T-cell (primary cell): ENCODE results near the gene LTBP2. TPM values are rescaled to one million over a fixed set of nuclear protein-coding genes. Genes with fewer than 3 reads are reported as not detected.
A peak's percentile ranks its signal among the peaks of the same experiment; 100 is the strongest.

Experiments
- ATAC-seq, 4 experiments: fragments of 200-7000 bp in 3 of 4; fragments of 150-1000 bp in 1 of 4; cut with Tn5 transposase; replicated peaks in 1 of 4; 1 replicate in 3 of 4; 2 replicates in 1 of 4; pipeline ENCODE4 v1.10.0; 2021; ENCODE audit warnings: moderate library complexity in 3 of 4, mild to moderate bottlenecking in 2 of 4, moderate number of reproducible peaks in 1 of 4
- CTCF ChIA-PET, 2 donors: fragments of 300-600 bp; sonication (Branson Sonifier 250); formaldehyde crosslinking; loops; one replicate each; lab custom pipeline; 2022; ENCODE audit warnings: antibody characterized with exemption in 2 of 2; lab: Charles Lee
- POLR2A ChIA-PET, 2 donors: fragments of 300-600 bp; sonication (Branson Sonifier 250); formaldehyde crosslinking; loops; one replicate each; lab custom pipeline; 2022; ENCODE audit warnings: antibody characterized with exemption in 2 of 2; lab: Charles Lee
- DNase-seq, 35 experiments: peaks; one replicate each; pipeline versions ENCODE4 v3.0.0 to v3.0.0-alpha.2; 2013 to 2023
- H3K27ac ChIP-seq: one replicate; pipeline ENCODE4 v1.5.1; 2013; ENCODE audit warnings: low read length
- H3K27me3 ChIP-seq, 2 experiments: replicated peaks in 1 of 2; 1 replicate in 1 of 2; 2 replicates in 1 of 2; pipeline versions ENCODE4 v1.6.1 to v1.7.0; 2013; ENCODE audit warnings: low read length in 1 of 2, mixed read lengths in 1 of 2; ENCODE audit not compliant: control insufficient read depth in 2 of 2, insufficient read depth in 2 of 2; ENCODE audit errors: extremely low read depth in 1 of 2
- H3K36me3 ChIP-seq, 2 donors: 1 replicate in 1 of 2; 2 replicates in 1 of 2; pipeline versions ENCODE4 v1.6.1 to v1.7.0; 2013; ENCODE audit warnings: low read length in 1 of 2; ENCODE audit not compliant: control insufficient read depth in 2 of 2, insufficient read depth in 1 of 2; ENCODE audit errors: extremely low read depth in 1 of 2
- H3K4me1 ChIP-seq, 2 experiments: 1 replicate in 1 of 2; 2 replicates in 1 of 2; pipeline versions ENCODE4 v1.6.1 to v1.7.0; 2013; ENCODE audit warnings: low read length in 2 of 2, mixed read lengths in 1 of 2; ENCODE audit not compliant: insufficient read depth in 2 of 2, control insufficient read depth in 1 of 2; ENCODE audit errors: extremely low read depth in 1 of 2
- H3K4me3 ChIP-seq, 2 donors: 1 replicate in 1 of 2; 2 replicates in 1 of 2; pipeline versions ENCODE4 v1.5.1 to v1.7.0; 2013; ENCODE audit warnings: mild to moderate bottlenecking in 2 of 2, low read length in 1 of 2, moderate library complexity in 1 of 2; ENCODE audit not compliant: control insufficient read depth in 1 of 2; ENCODE audit errors: extremely low read depth in 1 of 2
- H3K9me3 ChIP-seq: 2 replicates; pipeline ENCODE4 v1.7.0; 2013
- H3K27ac Mint-ChIP-seq, 2 donors: one replicate each; pipeline ENCODE4 v1.8.0; 2020 to 2021; ENCODE audit warnings: mild to moderate bottlenecking in 2 of 2, mixed read lengths in 2 of 2
- H3K27me3 Mint-ChIP-seq, 2 donors: one replicate each; pipeline ENCODE4 v1.8.0; 2021 to 2022; ENCODE audit warnings: mixed read lengths in 2 of 2
- H3K36me3 Mint-ChIP-seq: one replicate; pipeline ENCODE4 v1.8.0; 2021; ENCODE audit warnings: mixed read lengths
- H3K4me1 Mint-ChIP-seq, 3 donors: one replicate each; pipeline ENCODE4 v1.8.0; 2020 to 2022; ENCODE audit warnings: mixed read lengths in 3 of 3, mild to moderate bottlenecking in 1 of 3
- H3K4me3 Mint-ChIP-seq, 3 donors: one replicate each; pipeline ENCODE4 v1.8.0; 2020 to 2022; ENCODE audit warnings: mild to moderate bottlenecking in 3 of 3, mixed read lengths in 3 of 3, moderate library complexity in 3 of 3
- H3K9me3 Mint-ChIP-seq, 3 donors: one replicate each; pipeline ENCODE4 v1.8.0; 2020 to 2022; ENCODE audit warnings: mixed read lengths in 3 of 3
- WGBS: methylation state at CpG from one replicate; pipeline ENCODE4 v1.1.5; 2013; ENCODE audit warnings: missing lambda C conversion rate; ENCODE audit not compliant: insufficient coverage; 5-methylcytosine and 5-hydroxymethylcytosine counted together
- total RNA-seq, 35 experiments: library from RNA in 6 of 35; stranded (reverse) in 6 of 35; fragments of 120-200 nt in 1 of 35; gene quantifications; one replicate each; pipeline versions ENCODE4 v1.2.1 to v1.2.4 and lab custom pipeline; 2013 to 2026

The LTBP2 gene
- total RNA-seq, 5 donors from 2014 or later (not counting 1 experiment from before 2014, with no cell fraction given): 0.39 to 1.7 (median 1.1) TPM

DNA sequence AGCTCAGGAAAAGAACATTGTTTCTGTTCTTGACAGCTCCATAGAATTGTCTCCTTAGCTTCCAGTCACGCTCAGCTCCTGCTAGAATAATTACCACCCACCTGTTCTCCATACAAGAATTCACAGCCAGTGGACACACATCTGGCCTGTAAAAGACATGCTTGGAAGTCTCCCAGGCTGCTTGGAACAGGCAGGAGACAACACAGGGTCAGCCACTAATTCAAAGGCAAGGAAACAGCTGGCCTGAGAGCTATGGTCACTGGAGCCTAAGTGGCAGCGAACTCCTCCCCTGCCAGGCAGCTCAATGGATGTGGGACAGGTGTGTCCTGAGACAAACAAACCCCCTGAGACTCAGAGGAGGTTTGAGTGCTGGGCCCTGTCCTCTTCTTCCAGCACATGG is 22.9 kb upstream of the LTBP2 start:
- no peaks in the 10 kb centered on the region for H3K4me1 Mint-ChIP-seq
- Histone ChIP-seq H3K36me3 (no peaks in the 10 kb centered on the region), H3K4me3 (no peak overlapping the region), H3K27ac (no peak overlapping the region), H3K9me3 (no peaks in the 10 kb centered on the region), H3K4me1 (no peaks in the 10 kb centered on the region), H3K27me3 (no peaks in the 10 kb centered on the region)
- 89% methylated on average over 2 of the region's 2 CpGs for WGBS
- H3K36me3 Mint-ChIP-seq: no peaks in the 10 kb centered on the region
- H3K27me3 Mint-ChIP-seq: peaks cover 0 to 2% of the 10 kb centered on the region in 2 donors
- CTCF ChIA-PET: interaction anchor here in 1 of 2 donors (0.5 to 0.7 kb wide), 2 partner anchors 12 to 675 kb away, joined by 3 read pairs; no protein-coding TSS in a partner anchor
- no peak overlapping the region for H3K4me3 Mint-ChIP-seq
- POLR2A ChIA-PET: no interaction called here
- no peaks in the 10 kb centered on the region for H3K9me3 Mint-ChIP-seq
- ATAC-seq (no peak), DNase-seq (no peak)
- no peak overlapping the region for H3K27ac Mint-ChIP-seq

DNA sequence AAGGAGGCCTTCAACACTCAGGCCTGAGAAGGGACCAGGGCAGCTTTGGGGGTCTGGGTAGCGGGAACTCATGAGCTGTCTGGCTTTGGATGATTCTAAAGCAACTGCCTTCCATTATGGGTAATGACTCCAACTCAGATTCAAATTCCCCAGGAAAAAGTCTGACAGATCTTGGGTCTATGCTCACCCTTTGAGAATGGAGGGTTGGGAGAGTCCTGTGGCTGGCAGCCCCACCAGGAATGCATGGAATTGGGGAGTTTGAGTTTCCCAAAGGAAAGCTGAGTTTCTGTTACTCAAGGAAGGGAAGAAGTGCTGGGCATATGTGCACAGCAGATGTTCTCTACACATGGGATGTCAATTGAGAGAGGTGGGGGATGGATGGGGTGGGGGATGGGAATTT is 22.4 kb upstream of the LTBP2 start:
- H3K27me3 ChIP-seq: no peaks in the 10 kb centered on the region
- H3K36me3 ChIP-seq: no peaks in the 10 kb centered on the region
- DNase-seq (no peak), ATAC-seq (no peak)
- H3K4me1 ChIP-seq: no peaks in the 10 kb centered on the region
- ChIA-PET CTCF (interaction anchor here in 1 of 2 donors (0.7 kb wide), 1 partner anchor 11 kb away, joined by 3 read pairs; no protein-coding TSS in a partner anchor), POLR2A (no interaction called here)
- H3K9me3 ChIP-seq: no peaks in the 10 kb centered on the region
- H3K27ac ChIP-seq: no peak overlapping the region
- no peak overlapping the region for H3K4me3 ChIP-seq
- no peaks in the 10 kb centered on the region for H3K36me3 Mint-ChIP-seq
- H3K4me3 Mint-ChIP-seq: no peak overlapping the region
- WGBS: no CpG with 5 or more reads among the region's 1 CpG
- H3K4me1 Mint-ChIP-seq: no peaks in the 10 kb centered on the region
- no peak overlapping the region for H3K27ac Mint-ChIP-seq
- H3K27me3 Mint-ChIP-seq: peaks cover 0 to 2% of the 10 kb centered on the region in 2 donors
- H3K9me3 Mint-ChIP-seq: no peaks in the 10 kb centered on the region

DNA sequence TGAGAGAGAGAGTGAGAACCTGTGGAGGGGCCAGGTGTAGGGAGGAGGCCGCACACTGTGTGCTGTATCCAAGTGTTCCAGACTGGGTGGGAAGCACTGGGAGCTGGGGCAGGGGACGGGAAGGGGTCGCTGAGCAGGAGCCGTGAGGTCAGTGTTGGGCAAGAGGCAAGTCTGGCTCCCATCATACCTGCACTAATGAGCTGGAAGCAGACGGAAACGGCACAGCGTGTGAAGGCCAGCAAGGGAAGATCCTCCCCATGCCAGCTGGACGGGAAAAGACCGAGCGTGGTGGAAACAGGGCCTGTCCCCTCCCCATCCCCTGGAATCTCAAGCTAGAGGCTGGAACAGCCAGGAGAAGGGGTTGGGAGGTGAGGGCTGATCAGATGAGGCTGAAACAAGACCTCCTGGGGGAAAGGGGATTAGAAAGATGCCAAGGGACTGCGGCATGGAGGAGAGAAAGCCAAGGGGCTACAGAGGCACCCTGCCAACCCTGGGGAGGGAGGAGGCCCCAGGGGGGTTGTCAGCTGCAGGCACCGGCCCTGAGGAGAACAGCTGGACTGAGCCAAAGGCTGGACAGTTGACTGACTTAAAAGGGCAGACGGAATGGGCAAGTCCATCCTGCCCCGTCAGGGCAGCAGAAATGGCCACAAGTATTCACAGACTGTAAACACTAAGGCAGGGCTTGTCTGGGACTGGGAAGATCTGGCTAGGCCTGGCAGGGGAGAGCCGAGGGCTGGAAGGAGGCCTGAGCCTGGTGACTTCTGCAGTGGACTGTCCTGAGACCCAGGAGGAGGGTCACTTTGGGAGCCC is 19.0 kb upstream of the LTBP2 start:
- DNase-seq (no peak), ATAC-seq (no peak)
- Histone ChIP-seq H3K4me3 (no peak overlapping the region), H3K36me3 (no peaks in the 10 kb centered on the region), H3K4me1 (peaks cover 0 to 2% of the 10 kb centered on the region in 2 experiments), H3K27ac (no peak overlapping the region), H3K9me3 (no peaks in the 10 kb centered on the region), H3K27me3 (no peaks in the 10 kb centered on the region)
- ChIA-PET CTCF (no interaction called here), POLR2A (no interaction called here)
- Mint-ChIP-seq H3K4me1 (peaks cover 0 to 3% (median 2%) of the 10 kb centered on the region in 3 donors), H3K9me3 (no peaks in the 10 kb centered on the region), H3K36me3 (no peaks in the 10 kb centered on the region), H3K27me3 (peaks cover 0 to 2% of the 10 kb centered on the region in 2 donors), H3K27ac (no peak overlapping the region), H3K4me3 (no peak overlapping the region)
- WGBS: 90% methylated on average over 12 of the region's 15 CpGs

- peaks cover 0 to 4% of the 10 kb centered on the region in 2 experiments for H3K4me1 ChIP-seq
- H3K36me3 Mint-ChIP-seq: no peaks in the 10 kb centered on the region
- WGBS: 87% methylated on average over 4 of the region's 5 CpGs
- H3K36me3 ChIP-seq: no peaks in the 10 kb centered on the region
- no peaks in the 10 kb centered on the region for H3K27me3 ChIP-seq
- no peaks in the 10 kb centered on the region for H3K9me3 ChIP-seq
- ATAC-seq (no peak), DNase-seq (no peak)
- no peak overlapping the region for H3K27ac Mint-ChIP-seq
- H3K27ac ChIP-seq: no peak overlapping the region
- peaks cover 0 to 6% (median 2%) of the 10 kb centered on the region in 3 donors for H3K4me1 Mint-ChIP-seq
- ChIA-PET CTCF (no interaction called here), POLR2A (no interaction called here)
- no peak overlapping the region for H3K4me3 Mint-ChIP-seq
- H3K27me3 Mint-ChIP-seq: no peaks in the 10 kb centered on the region
- H3K9me3 Mint-ChIP-seq: no peaks in the 10 kb centered on the region
- no peak overlapping the region for H3K4me3 ChIP-seq
Observed at GRCh38 chr14:74628418-74628817, 16.4 kb upstream of the LTBP2 start.

GRCh38 chr14:74627076-74627475 is 15.0 kb upstream of the LTBP2 start:
- no peaks in the 10 kb centered on the region for H3K9me3 Mint-ChIP-seq
- ChIA-PET POLR2A (interaction anchor here (0.6 to 0.7 kb wide), 3 partner anchors 13 to 997 kb away, joined by 3 to 8 read pairs (median 3); no protein-coding TSS in a partner anchor), CTCF (interaction anchor here in 1 of 2 donors (1.0 kb wide), 1 partner anchor 14 kb away, joined by 3 read pairs; no protein-coding TSS in a partner anchor)
- no peaks in the 10 kb centered on the region for H3K27me3 ChIP-seq
- 41% methylated on average over 2 of the region's 8 CpGs for WGBS
- no peaks in the 10 kb centered on the region for H3K36me3 ChIP-seq
- no peak overlapping the region for H3K27ac Mint-ChIP-seq
- no peak for ATAC-seq
- H3K4me3 ChIP-seq: no peak overlapping the region
- no peak overlapping the region for H3K27ac ChIP-seq
- no peaks in the 10 kb centered on the region for H3K9me3 ChIP-seq
- H3K36me3 Mint-ChIP-seq: no peaks in the 10 kb centered on the region
- H3K4me3 Mint-ChIP-seq: peak overlapping the region in 1 of 3 donors; percentile 3
- H3K27me3 Mint-ChIP-seq: no peaks in the 10 kb centered on the region
- H3K4me1 ChIP-seq: peaks cover 0 to 4% of the 10 kb centered on the region in 2 experiments
- no peak for DNase-seq
- H3K4me1 Mint-ChIP-seq: peaks cover 0 to 6% (median 2%) of the 10 kb centered on the region in 3 donors

DNA sequence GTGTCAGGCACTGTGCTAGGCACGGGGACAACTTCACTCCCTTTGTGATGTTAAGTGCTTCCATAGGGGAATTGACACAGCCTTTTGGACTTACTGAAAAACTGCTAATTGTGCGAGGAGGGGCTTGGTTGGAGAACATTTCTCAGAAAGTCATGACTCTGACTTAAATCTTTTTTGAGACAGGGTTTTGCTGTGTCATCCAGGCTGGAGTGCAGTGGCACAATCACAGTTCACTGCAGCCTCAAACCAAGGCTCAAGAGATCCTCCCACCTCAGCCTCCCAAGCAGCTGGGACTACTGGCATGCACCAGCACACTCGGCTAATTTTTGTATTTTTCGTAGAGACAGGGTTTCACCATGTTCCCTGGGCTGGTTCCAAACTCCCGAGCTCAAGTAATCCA is 10.2 kb upstream of the LTBP2 start:
- Mint-ChIP-seq H3K4me3 (no peak overlapping the region), H3K36me3 (no peaks in the 10 kb centered on the region), H3K27me3 (no peaks in the 10 kb centered on the region), H3K4me1 (peaks cover 32 to 47% (median 43%) of the 10 kb centered on the region in 3 donors), H3K9me3 (no peaks in the 10 kb centered on the region), H3K27ac (no peak overlapping the region)
- peaks cover 0 to under 1% of the 10 kb centered on the region in 2 experiments for H3K27me3 ChIP-seq
- 93% methylated on average over 2 of the region's 5 CpGs for WGBS
- H3K36me3 ChIP-seq: no peaks in the 10 kb centered on the region
- ATAC-seq: no peak
- no peak overlapping the region for H3K4me3 ChIP-seq
- ChIA-PET CTCF (interaction anchor here (0.5 to 1.0 kb wide), 3 partner anchors 10 to 14 kb away, joined by 3 to 4 read pairs (median 3); partner anchors contain the start of gene LTBP2 (in 1 of the 2)), POLR2A (no interaction called here)
- peaks cover 12 to 51% of the 10 kb centered on the region in 2 experiments for H3K4me1 ChIP-seq
- no peak overlapping the region for H3K27ac ChIP-seq
- H3K9me3 ChIP-seq: no peaks in the 10 kb centered on the region
- no peak for DNase-seq
